D721Med (cell line): ENCODE data around the gene EPC1.
"Not testable (repeated sequence)": the region's sequence is repeated elsewhere in the genome, so short reads cannot be mapped to it uniquely, and the experiment has no call there.

Experiments
- DNase-seq: peaks from one replicate; pipeline ENCODE4 v3.0.0; 2011; ENCODE audit warnings: low spot score; ENCODE audit not compliant: insufficient read length
- FAIRE-seq: peaks from 2 replicates; lab custom pipeline; 2011; peaks lifted over from hg19 to GRCh38; lab: Jason Lieb, UNC
- TF ChIP-seq, protein P1 (sequence below): IDR thresholded peaks from 2 replicates; pipeline ENCODE4 v1.5.1; 2012; ENCODE audit warnings: mild to moderate bottlenecking, control low read depth; ENCODE audit not compliant: insufficient read depth; ENCODE audit errors: missing control alignments

EPC1 gene

GRCh38 chr10:32346551-32347362 is at the start of gene EPC1:
TSS of gene EPC1 (minus strand) at chr10:32347158. CDS start at chr10:32346915, 243 bp downstream.
- TF ChIP-seq, protein P1, sequence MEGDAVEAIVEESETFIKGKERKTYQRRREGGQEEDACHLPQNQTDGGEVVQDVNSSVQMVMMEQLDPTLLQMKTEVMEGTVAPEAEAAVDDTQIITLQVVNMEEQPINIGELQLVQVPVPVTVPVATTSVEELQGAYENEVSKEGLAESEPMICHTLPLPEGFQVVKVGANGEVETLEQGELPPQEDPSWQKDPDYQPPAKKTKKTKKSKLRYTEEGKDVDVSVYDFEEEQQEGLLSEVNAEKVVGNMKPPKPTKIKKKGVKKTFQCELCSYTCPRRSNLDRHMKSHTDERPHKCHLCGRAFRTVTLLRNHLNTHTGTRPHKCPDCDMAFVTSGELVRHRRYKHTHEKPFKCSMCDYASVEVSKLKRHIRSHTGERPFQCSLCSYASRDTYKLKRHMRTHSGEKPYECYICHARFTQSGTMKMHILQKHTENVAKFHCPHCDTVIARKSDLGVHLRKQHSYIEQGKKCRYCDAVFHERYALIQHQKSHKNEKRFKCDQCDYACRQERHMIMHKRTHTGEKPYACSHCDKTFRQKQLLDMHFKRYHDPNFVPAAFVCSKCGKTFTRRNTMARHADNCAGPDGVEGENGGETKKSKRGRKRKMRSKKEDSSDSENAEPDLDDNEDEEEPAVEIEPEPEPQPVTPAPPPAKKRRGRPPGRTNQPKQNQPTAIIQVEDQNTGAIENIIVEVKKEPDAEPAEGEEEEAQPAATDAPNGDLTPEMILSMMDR, result no peak
- DNase-seq, result peak; percentile 76
- FAIRE-seq, result no peak

DNA sequence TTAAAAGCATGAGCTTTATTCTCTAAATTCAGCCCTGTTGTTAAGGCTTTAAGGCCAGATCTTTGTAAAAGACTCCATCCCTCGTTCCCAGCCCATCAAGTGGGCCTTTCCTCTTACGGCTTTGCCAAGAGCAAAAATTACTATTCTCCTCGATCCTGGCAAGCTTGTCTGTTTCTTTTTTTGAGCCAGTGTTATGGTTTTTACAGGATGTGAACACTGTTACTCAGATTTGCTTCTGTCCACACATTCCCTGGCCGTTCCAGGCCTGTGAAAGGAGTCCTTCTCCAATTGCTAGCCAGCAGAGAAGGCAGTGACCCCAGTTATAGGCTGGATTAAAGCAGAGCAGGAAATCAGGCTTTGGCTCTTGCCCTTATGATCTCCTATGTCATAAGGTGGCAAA is 47.0 kb upstream of the EPC1 start:
- no peak for FAIRE-seq
- no peak for DNase-seq
- TF ChIP-seq, protein P1, result no peak

DNA sequence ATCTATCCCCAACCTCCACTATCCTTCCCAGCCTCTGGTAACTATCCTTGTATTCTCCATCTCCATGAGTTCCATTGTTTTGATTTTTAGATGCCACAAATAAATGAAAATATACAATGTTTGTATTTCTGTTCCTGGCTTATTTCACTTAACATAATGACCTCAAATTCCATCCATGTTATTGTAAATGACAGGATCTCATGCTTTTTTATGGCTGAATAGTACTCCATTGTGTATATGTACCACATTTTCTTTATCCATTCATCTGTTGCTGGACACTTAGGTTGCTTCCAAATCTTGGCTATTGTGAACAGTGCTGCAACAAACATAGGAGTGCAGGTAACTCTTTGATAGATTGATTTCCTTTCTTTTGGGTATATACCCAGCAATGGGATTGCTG is 45.3 kb upstream of the EPC1 start:
- DNase-seq, FAIRE-seq: not testable (repeated sequence)

DNA sequence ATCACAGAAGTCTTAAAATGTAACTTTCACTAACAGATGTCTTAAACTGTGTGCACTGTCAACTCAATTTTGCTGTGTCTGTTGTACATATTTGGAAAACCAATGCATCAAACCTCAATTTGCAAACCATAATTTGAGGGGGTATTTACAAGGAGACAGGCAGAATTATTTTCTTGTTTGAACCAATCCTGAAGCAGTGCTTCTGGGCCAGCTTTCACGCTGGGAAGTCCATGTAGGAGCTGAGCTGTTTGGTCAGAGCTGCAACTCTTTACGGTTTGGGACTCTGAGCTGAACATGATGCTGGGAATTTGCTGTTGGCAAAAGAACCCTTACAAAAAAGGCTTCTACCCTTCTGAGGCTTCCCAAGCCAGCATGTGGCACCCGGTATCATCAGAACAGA is 43.2 kb upstream of the EPC1 start:
- TF ChIP-seq, protein P1, result no peak
- DNase-seq (no peak), FAIRE-seq (no peak)

GRCh38 chr10:32388258-32389027 is 41.5 kb upstream of the EPC1 start:
- DNase-seq (no peak), FAIRE-seq (no peak)
- TF ChIP-seq, protein P1, result no peak

DNA sequence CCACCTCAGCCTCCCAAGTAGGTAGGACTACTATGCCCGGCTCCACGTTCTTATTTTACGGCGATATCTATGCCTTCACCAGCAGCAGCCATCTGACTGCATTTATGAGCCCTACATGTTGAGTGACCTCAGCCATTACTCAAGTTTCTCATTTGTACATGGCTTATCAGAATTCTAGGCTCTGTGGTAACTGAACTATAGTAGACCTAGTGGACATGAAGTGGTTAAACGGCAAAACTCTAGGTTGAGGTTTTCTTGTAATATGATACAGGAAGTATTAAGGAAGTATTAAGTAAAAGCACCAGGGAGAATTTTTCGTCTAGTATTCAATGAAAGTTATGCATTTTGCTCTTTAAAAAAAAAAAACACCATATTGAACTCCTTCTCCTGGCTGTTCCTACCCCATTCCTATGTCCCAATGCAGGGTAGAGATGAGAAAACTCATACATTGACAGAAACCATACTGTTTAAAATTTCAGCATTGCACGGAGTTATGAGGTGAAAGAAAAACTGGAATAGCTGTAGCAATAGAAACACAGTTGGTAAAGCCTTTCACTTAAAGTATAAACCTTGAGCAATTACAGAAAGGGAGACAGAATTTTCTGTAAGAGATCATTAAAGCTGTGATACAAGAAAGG is 39.8 kb upstream of the EPC1 start:
- TF ChIP-seq, protein P1, result no peak
- DNase-seq (no peak), FAIRE-seq (no peak)

GRCh38 chr10:32384171-32384570 is 37.2 kb upstream of the EPC1 start:
- FAIRE-seq, result no peak
- TF ChIP-seq, protein P1, result no peak

More at GRCh38 chr10:32384171-32384570, 37.2 kb upstream of the EPC1 start:
- no peak for DNase-seq
